H1 (cell line): ENCODE data around the gene INSM2. TPM values are rescaled to one million over a fixed set of nuclear protein-coding genes. Genes with fewer than 3 reads are reported as not detected.

Experiments
- CTCF ChIA-PET: fragments of 300-600 bp; sonication (Branson Sonifier 250); formaldehyde crosslinking; loops from one replicate; lab custom pipeline; 2021; ENCODE audit not compliant: partially characterized antibody; lab: Charles Lee
- POLR2A ChIA-PET: fragments of 300-600 bp; sonication (Branson Sonifier 250); formaldehyde crosslinking; loops from one replicate; lab custom pipeline; 2021; ENCODE audit warnings: inconsistent platforms; ENCODE audit not compliant: partially characterized antibody; lab: Charles Lee
- DNase-seq, 2 experiments: peaks; one replicate each; pipeline versions ENCODE4 v3.0.0 to v3.0.0-alpha.2; 2010 to 2022; ENCODE audit warnings: low spot score in 2 of 2, low read depth in 1 of 2, mixed read lengths in 1 of 2
- FAIRE-seq: peaks from 2 replicates; lab custom pipeline; 2011; peaks lifted over from hg19 to GRCh38; lab: Jason Lieb, UNC
- H2AFZ ChIP-seq: 2 replicates; pipeline ENCODE4 v1.8.1; 2012; ENCODE audit warnings: low read length, inconsistent platforms
- H2AK5ac ChIP-seq: 2 replicates; pipeline ENCODE4 v1.6.1; 2013; ENCODE audit warnings: low read depth, low read length
- H2BK120ac ChIP-seq: replicated peaks from 2 replicates; pipeline ENCODE3; 2013; ENCODE audit warnings: low read depth, low read length, inconsistent platforms
- H2BK12ac ChIP-seq: 2 replicates; pipeline ENCODE4 v1.6.1; 2013; ENCODE audit warnings: low read depth, low read length
- H2BK15ac ChIP-seq: 2 replicates; pipeline ENCODE4 v1.6.1; 2013; ENCODE audit warnings: low read length
- H2BK20ac ChIP-seq: 2 replicates; pipeline ENCODE4 v1.6.1; 2013; ENCODE audit warnings: low read length
- H2BK5ac ChIP-seq: 2 replicates; pipeline ENCODE4 v1.6.1; 2013; ENCODE audit warnings: low read depth, low read length
- H3K14ac ChIP-seq: 2 replicates; pipeline ENCODE4 v1.6.1; 2013; ENCODE audit warnings: inconsistent platforms; ENCODE audit not compliant: insufficient read length
- H3K18ac ChIP-seq: 2 replicates; pipeline ENCODE4 v1.6.1; 2013; ENCODE audit warnings: low read length; ENCODE audit errors: extremely low read depth
- H3K23ac ChIP-seq: 2 replicates; pipeline ENCODE4 v1.6.1; 2013; ENCODE audit warnings: inconsistent platforms; ENCODE audit not compliant: insufficient read length
- H3K23me2 ChIP-seq: 2 replicates; pipeline ENCODE4 v1.6.1; 2013; ENCODE audit warnings: low read depth, low read length
- H3K27ac ChIP-seq: 2 replicates; pipeline ENCODE4 v1.6.1; 2011; ENCODE audit warnings: low read depth, low read length, inconsistent platforms
- H3K27me3 ChIP-seq, 4 experiments: replicated peaks in 1 of 4; 1 replicate in 1 of 4; 2 replicates in 3 of 4; pipeline versions ENCODE4 v1.6.1 to v1.8.1; 2011 to 2013; ENCODE audit warnings: low read length in 3 of 4, mild to moderate bottlenecking in 3 of 4, inconsistent platforms in 2 of 4, mixed read lengths in 2 of 4, moderate library complexity in 1 of 4; ENCODE audit not compliant: control insufficient read depth in 3 of 4, insufficient read depth in 3 of 4; ENCODE audit errors: extremely low read depth in 1 of 4
- H3K36me3 ChIP-seq, 4 experiments: 2 replicates each; pipeline versions ENCODE4 v1.6.1 to v1.8.1; 2011 to 2013; ENCODE audit warnings: mild to moderate bottlenecking in 4 of 4, low read length in 3 of 4, moderate library complexity in 2 of 4, control low read depth in 1 of 4, inconsistent platforms in 1 of 4; ENCODE audit not compliant: insufficient read depth in 4 of 4, control insufficient read depth in 2 of 4
- H3K4ac ChIP-seq: replicated peaks from 2 replicates; pipeline ENCODE3; 2013; ENCODE audit warnings: low read length, low read depth, mixed read lengths, inconsistent platforms; ENCODE audit not compliant: insufficient read length
- H3K4me1 ChIP-seq, 4 experiments: replicated peaks in 1 of 4; 1 replicate in 1 of 4; 2 replicates in 3 of 4; pipeline versions ENCODE4 v1.6.1 to v1.8.1; 2011 to 2013; ENCODE audit warnings: low read length in 3 of 4, inconsistent platforms in 2 of 4, mixed read lengths in 1 of 4; ENCODE audit not compliant: insufficient read depth in 4 of 4, control insufficient read depth in 3 of 4
- H3K4me2 ChIP-seq, 2 experiments: 2 replicates each; pipeline versions ENCODE4 v1.6.1 to v1.8.1; 2011 to 2013; ENCODE audit warnings: low read depth in 2 of 2, low read length in 2 of 2, control low read depth in 1 of 2, inconsistent platforms in 1 of 2, mild to moderate bottlenecking in 1 of 2; ENCODE audit not compliant: insufficient read depth in 1 of 2
- H3K4me3 ChIP-seq, 4 experiments: fragments of 200-600, 300-600 bp in 1 of 4; sonication (generic), shearing (Covaris generic), sonication (Bioruptor Twin) in 1 of 4; 2 replicates each; pipeline versions ENCODE4 v1.5.1 to v1.8.1; 2011 to 2016; ENCODE audit warnings: low read length in 4 of 4, low read depth in 3 of 4, control low read depth in 2 of 4, inconsistent platforms in 2 of 4, mild to moderate bottlenecking in 2 of 4, mixed read lengths in 1 of 4, moderate library complexity in 1 of 4; ENCODE audit not compliant: insufficient read depth in 2 of 4; ENCODE audit errors: extremely low read depth in 1 of 4
- H3K56ac ChIP-seq: replicated peaks from 2 replicates; pipeline ENCODE3; 2013; ENCODE audit warnings: low read depth, mild to moderate bottlenecking, mixed read lengths, low read length, inconsistent platforms; ENCODE audit not compliant: insufficient read length
- H3K79me1 ChIP-seq: 2 replicates; pipeline ENCODE4 v1.6.1; 2013; ENCODE audit warnings: low read depth, low read length, control low read depth
- H3K79me2 ChIP-seq, 2 experiments: 2 replicates each; pipeline versions ENCODE4 v1.6.1 to v1.8.1; 2012 to 2013; ENCODE audit warnings: low read length in 2 of 2, mild to moderate bottlenecking in 2 of 2, inconsistent platforms in 1 of 2; ENCODE audit not compliant: insufficient read depth in 2 of 2, control insufficient read depth in 1 of 2
- H3K9ac ChIP-seq, 4 experiments: replicated peaks in 1 of 4; 1 replicate in 1 of 4; 2 replicates in 3 of 4; pipeline versions ENCODE4 v1.6.1 to v1.8.1; 2011 to 2013; ENCODE audit warnings: low read depth in 3 of 4, low read length in 3 of 4, control low read depth in 2 of 4, mild to moderate bottlenecking in 2 of 4, moderate library complexity in 2 of 4, inconsistent platforms in 1 of 4; ENCODE audit errors: extremely low read depth in 1 of 4
- H3K9me3 ChIP-seq, 2 experiments: 2 replicates each; pipeline versions ENCODE4 v1.6.1 to v1.8.1; 2012 to 2013; ENCODE audit warnings: mild to moderate bottlenecking in 2 of 2, moderate library complexity in 2 of 2, control low read depth in 1 of 2, inconsistent platforms in 1 of 2, low read depth in 1 of 2, low read length in 1 of 2, mixed read lengths in 1 of 2; ENCODE audit not compliant: insufficient read depth in 2 of 2
- H4K20me1 ChIP-seq, 2 experiments: replicated peaks in 1 of 2; 2 replicates each; pipeline versions ENCODE3 to v1.8.1; 2011 to 2013; ENCODE audit warnings: inconsistent platforms in 2 of 2, low read length in 2 of 2, mild to moderate bottlenecking in 1 of 2; ENCODE audit not compliant: insufficient read depth in 2 of 2, control insufficient read depth in 1 of 2
- H4K5ac ChIP-seq: 2 replicates; pipeline ENCODE4 v1.6.1; 2013; ENCODE audit warnings: low read length, low read depth, mixed read lengths, inconsistent platforms; ENCODE audit not compliant: insufficient read length
- H4K8ac ChIP-seq: 2 replicates; pipeline ENCODE4 v1.8.0; 2013; ENCODE audit warnings: mild to moderate bottlenecking, moderate library complexity, low read length, inconsistent platforms; ENCODE audit not compliant: insufficient read depth; ENCODE audit errors: extremely low read depth
- H4K91ac ChIP-seq: replicated peaks from 2 replicates; pipeline ENCODE3; 2013; ENCODE audit warnings: low read length, mixed read lengths, inconsistent platforms; ENCODE audit not compliant: insufficient read length
- ASH2L ChIP-seq: fragments of 200-600, 300-600 bp; sonication (generic); IDR thresholded peaks from one replicate; pipeline ENCODE4 v1.7.1; 2017; ENCODE audit warnings: low read length
- BRCA1 ChIP-seq: IDR thresholded peaks from 2 replicates; pipeline ENCODE4 v1.6.1; 2012; ENCODE audit warnings: low read depth, low read length, improper control_type of control experiment
- CREB1 ChIP-seq: IDR thresholded peaks from 2 replicates; pipeline ENCODE4 v1.6.1; 2012; ENCODE audit warnings: inconsistent platforms
- MAX ChIP-seq: IDR thresholded peaks from 2 replicates; pipeline ENCODE4 v1.6.1; 2012; ENCODE audit warnings: inconsistent platforms
- WGBS, 2 experiments: shearing (Covaris generic) in 1 of 2; methylation state at CpG; one replicate each; pipeline versions ENCODE4 v1.1.6 to v1.1.7; 2013 to 2015; ENCODE audit warnings: low lambda C conversion rate in 2 of 2, mixed read lengths in 2 of 2, inconsistent platforms in 1 of 2, low coverage in 1 of 2, missing lambda C conversion rate in 1 of 2; ENCODE audit not compliant: insufficient replicate concordance in 2 of 2, insufficient coverage in 1 of 2, insufficient read length in 1 of 2; ENCODE audit errors: extremely low coverage in 1 of 2, missing lambda C conversion rate in 1 of 2; 5-methylcytosine and 5-hydroxymethylcytosine counted together
- polyA plus RNA-seq, 7 experiments: library from polyadenylated mRNA; depleted of rRNA in 3 of 7; stranded (reverse) in 5 of 7; unstranded in 2 of 7; fragments of >200 nt in 5 of 7; fragments of 200-250 nt in 2 of 7; gene quantifications; 1 replicate in 5 of 7; 2 replicates in 1 of 7; 4 replicates in 1 of 7; pipeline versions ENCODE4 v1.2.1 to v1.2.3, GENCODE V29; 2011 to 2013; ENCODE audit warnings: missing spikeins in 2 of 7, mixed read lengths in 2 of 7
- total RNA-seq: library from RNA; stranded (reverse); fragmentation: NEBNext Ultra II Directional; extraction: Animal tissue kit (Norgen Biotek cat#: 25700); gene quantifications from 2 replicates; pipeline ENCODE4 v1.2.1, GENCODE V29; 2021

The INSM2 gene
- total and polyA plus RNA-seq, 2 of the 8 experiments (the other 6 are each of a cell fraction or from before 2014, with no cell fraction given), result not detected

DNA sequence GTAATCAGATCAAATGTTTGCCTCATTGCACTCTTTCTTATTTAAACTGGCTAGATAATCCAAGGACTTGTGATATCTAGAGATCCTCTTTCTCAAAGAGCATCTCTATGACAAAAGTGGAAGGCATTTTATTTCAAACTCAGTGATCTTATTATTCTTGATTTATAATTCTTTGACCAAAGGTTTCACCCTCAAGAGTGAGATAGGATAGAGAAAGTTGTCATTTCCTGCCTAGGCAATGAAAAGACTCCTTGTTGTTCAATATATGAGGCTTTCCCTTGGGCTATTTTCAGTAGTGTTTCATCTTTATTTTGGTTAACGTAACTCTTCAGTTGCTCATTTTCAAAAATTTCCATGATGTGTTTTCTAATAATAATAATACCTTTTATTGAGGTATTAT, 18.0 kb upstream of the INSM2 start:
- POLR2A ChIA-PET, result no interaction called here
- no peaks in the 10 kb centered on the region for H3K27me3 ChIP-seq
- no peaks in the 10 kb centered on the region for H3K79me1 ChIP-seq
- no peaks in the 10 kb centered on the region for H3K36me3 ChIP-seq
- no peak overlapping the region for H3K4ac ChIP-seq
- no peak overlapping the region for H2BK20ac ChIP-seq
- no peaks in the 10 kb centered on the region for H3K79me2 ChIP-seq
- H2AK5ac ChIP-seq, result no peak overlapping the region
- H3K4me1 ChIP-seq, result no peaks in the 10 kb centered on the region
- no peak for FAIRE-seq
- H3K56ac ChIP-seq, result no peak overlapping the region
- H4K5ac ChIP-seq, result no peak overlapping the region
- H3K9ac ChIP-seq, result no peak overlapping the region
- H4K20me1 ChIP-seq, result no peaks in the 10 kb centered on the region
- 0 out of 2 replicates have a peak, but pooled peaks cover 2% of the 10 kb centered on the region for H3K23me2 ChIP-seq
- H3K9me3 ChIP-seq, result 0 out of 4 replicates have a peak, but pooled peaks cover 2 to 3% of the 10 kb centered on the region in 2 experiments
- H3K4me3 ChIP-seq, result no peak overlapping the region
- TF ChIP-seq BRCA1 (no peak), CREB1 (no peak), MAX (no peak), ASH2L (no peak)
- TF ChIP-seq, all 59 proteins: peak for 0
- no peak for DNase-seq
- no peak overlapping the region for H3K23ac ChIP-seq
- H3K4me2 ChIP-seq, result no peak overlapping the region
- H2BK12ac ChIP-seq, result no peak overlapping the region
- CTCF ChIA-PET, result no interaction called here
- no peak overlapping the region for H3K27ac ChIP-seq
- no peak overlapping the region for H2BK120ac ChIP-seq
- H2BK5ac ChIP-seq, result no peak overlapping the region
- H2AFZ ChIP-seq, result no peak overlapping the region
- no peak overlapping the region for H2BK15ac ChIP-seq
- WGBS, 2 experiments, result 94% methylated on average over 1 of the region's 1 CpG; no CpG with 5 or more reads in 1 of the 2 experiments
- no peak overlapping the region for H3K14ac ChIP-seq
- no peak overlapping the region for H4K8ac ChIP-seq
- no peak overlapping the region for H4K91ac ChIP-seq
- no peak overlapping the region for H3K18ac ChIP-seq
